MV-4-11 (cell line): Measurements from ENCODE around the gene KRTAP10-10.
"Not testable (repeated sequence)": the region's sequence is repeated elsewhere in the genome, so short reads cannot be mapped to it uniquely, and the experiment has no call there.

Experiments used
- DNase-seq: peaks from one replicate; lab custom pipeline; 2025; lab: John Stamatoyannopoulos, UW

The KRTAP10-10 gene

DNA sequence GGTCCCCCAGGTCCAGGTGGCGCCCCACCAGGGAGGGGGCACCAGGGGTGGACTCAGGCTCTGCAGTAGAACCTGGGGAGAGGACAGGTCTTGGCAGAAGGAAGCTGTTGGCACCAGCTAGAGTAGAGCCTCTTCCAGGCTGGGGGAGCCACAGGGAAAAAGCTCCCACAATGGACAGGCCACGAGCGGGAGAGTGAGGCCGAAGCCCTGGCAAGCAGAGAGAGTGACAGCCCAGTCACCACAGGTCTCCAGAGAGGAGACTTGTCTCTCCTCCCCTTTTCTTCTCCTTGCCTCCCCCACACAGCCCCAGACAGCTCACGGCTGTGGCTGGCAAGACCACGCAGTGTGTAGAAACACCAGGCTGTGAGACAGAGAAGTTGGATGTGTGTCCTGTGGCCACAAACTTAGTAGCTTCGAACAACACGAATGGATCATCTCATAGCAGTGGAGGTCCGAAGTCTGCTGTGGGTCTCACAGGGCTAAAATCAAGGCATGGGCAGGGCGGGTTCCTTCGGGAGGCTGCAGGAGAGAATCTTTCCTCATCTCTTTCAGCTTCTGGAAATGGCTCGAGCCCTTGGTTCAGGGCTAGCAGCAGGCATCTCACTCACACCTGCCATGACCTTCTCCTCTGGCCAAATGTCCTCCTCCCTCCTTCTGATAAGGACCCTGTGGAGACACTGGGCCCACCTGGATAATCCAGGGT, 14.0 kb downstream of the KRTAP10-10 start:
- DNase-seq, result peak; percentile 68

DNA sequence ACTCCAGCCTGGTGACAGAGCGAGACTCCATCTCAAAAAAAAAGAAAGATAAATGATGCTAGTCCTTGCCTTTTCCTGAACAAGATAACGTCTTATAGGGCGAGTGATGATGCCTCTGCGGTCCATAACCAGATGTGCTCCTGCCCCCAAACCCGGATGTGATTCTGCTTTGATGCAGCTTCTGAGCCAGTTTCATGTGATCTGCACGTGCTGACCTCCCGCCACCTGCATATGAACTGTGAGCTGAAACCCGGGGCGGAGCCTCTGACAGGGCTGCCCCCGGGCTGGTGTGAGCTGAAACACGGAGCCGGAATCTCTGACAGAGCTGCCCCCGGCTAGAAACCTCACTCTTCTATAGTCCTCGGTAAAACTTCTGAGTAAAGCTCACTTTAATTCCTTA, 16.0 kb downstream of the KRTAP10-10 start:
- DNase-seq, result no peak

GRCh38 chr21:44653656-44654575, 16.8 kb downstream of the KRTAP10-10 start:
- no peak for DNase-seq

GRCh38 chr21:44654576-44655175, 17.5 kb downstream of the KRTAP10-10 start, which contains the start of gene KRTAP12-4:
Gene KRTAP12-4 (minus strand): TSS chr21:44654659. CDS start chr21:44654614, 45 bp downstream.
- DNase-seq, result no peak

- DNase-seq, result no peak
Measured at GRCh38 chr21:44656868-44657267, 19.7 kb downstream of the KRTAP10-10 start.

DNA sequence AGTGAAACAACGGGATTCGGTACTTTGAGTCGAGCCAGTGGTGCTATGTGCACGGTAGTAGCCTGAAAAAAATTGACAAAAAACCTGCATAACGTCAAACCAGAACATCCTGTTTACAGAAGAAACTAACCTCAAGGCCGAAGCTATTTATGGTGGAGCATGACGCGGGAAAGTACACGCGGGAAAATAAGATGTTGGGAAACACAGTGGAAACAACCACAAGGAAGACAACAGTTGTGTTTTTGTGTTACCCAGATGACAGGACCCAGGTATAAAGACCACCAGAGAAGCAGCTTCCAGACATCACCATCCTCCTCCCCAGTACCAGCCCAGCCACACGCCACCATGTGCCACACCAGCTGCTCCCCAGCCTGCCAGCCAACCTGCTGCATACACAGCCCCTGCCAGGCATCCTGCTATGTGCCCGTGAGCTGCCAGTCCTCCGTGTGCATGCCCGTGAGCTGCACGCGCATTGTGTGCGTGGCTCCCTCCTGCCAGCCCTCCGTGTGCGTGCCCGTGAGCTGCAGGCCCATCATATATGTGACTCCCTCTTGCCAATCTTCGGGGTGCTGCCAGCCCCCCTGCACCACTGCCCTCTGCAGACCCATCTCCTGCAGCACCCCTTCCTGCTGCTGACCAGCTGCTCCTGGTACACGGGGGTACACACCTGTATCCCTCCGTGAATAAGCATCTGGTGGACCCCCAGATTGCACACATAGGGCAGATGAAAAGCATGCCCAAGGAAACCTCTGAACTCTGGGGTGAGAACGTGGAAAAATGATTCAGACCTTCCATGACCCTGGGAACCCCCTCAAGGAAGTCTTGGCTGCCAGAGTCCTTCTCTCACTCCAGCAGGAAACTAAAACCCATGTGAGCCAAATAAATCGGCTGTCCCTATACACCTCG, 20.7 kb downstream of the KRTAP10-10 start, which contains the start of gene KRTAP12-3:
KRTAP12-3 (plus strand) TSS at position 298 of the 906 bp plus-strand sequence; CDS start at position 346, 48 bp downstream.
- DNase-seq, result peak; percentile 68

DNA sequence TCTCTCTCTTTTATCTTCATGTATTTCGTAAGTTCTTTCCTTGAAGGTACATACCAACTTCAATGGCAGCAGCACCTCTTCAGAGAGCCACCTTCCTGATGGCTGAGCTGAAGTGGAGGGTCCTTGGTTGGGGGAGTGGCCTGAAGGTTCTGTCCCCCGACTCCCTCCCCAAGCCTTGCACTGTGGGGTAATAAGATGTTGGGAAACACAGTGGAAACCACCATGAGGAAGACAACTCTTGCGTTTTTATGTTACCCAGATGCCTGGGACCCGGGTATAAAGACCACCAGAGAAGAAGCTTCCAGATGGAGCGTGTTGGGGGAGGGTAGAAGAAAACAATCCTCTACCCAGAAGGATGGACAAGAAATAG, 21.4 kb downstream of the KRTAP10-10 start:
- DNase-seq, result peak; percentile 72

DNA sequence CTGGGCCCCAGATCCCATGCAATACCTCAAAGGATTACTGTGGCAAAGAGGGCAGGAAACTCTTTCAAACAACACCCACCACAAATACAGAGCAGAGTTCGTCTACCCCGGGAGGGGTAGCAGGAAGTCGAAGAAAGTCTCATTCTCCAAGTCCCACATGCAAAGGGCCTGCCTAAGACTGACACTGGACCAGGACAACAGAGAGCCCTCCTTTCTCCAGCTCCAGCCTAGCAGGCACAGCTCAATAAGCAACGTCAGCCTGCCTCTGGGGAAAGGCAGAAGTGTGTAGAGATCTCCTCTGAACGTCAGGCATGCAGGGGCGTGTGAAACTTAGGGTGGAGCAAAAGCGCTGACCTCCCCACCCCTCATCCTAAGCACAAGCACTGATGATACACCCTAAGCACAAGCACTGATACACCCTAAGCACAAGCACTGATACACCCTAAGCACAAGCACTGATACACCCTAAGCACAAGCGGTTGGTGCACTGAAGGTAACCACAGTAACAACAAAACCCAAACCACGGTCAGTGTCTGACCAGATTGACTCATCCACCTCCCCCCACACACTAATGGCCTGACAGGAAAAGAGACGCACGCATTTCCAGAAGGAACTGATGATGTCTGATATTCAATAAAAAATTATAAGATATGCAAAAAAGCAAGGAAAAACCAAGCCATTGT, 21.9 kb downstream of the KRTAP10-10 start:
- peak; percentile 72 for DNase-seq

DNA sequence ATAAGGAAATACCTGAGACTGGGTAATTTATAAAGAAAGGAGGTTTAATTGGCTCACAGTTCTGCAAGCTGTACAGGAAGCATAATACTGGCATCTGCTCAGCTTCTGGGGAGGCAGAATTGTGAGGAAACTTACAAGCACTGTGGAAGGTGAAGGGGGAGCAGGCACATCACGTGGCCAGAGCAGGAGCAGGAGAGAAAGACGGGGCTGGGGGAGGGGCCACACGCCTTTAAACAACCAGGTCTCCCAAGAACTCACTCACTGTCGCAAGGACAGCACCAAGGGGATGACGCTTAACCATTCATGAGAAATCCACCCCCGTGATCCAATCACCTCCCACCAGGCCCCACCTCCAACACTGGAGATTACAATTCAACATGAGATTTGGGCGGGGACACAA, 24.4 kb downstream of the KRTAP10-10 start:
- not testable (repeated sequence) for DNase-seq

- DNase-seq, result no peak
Measured at GRCh38 chr21:44664691-44665090, 27.5 kb downstream of the KRTAP10-10 start.

DNA sequence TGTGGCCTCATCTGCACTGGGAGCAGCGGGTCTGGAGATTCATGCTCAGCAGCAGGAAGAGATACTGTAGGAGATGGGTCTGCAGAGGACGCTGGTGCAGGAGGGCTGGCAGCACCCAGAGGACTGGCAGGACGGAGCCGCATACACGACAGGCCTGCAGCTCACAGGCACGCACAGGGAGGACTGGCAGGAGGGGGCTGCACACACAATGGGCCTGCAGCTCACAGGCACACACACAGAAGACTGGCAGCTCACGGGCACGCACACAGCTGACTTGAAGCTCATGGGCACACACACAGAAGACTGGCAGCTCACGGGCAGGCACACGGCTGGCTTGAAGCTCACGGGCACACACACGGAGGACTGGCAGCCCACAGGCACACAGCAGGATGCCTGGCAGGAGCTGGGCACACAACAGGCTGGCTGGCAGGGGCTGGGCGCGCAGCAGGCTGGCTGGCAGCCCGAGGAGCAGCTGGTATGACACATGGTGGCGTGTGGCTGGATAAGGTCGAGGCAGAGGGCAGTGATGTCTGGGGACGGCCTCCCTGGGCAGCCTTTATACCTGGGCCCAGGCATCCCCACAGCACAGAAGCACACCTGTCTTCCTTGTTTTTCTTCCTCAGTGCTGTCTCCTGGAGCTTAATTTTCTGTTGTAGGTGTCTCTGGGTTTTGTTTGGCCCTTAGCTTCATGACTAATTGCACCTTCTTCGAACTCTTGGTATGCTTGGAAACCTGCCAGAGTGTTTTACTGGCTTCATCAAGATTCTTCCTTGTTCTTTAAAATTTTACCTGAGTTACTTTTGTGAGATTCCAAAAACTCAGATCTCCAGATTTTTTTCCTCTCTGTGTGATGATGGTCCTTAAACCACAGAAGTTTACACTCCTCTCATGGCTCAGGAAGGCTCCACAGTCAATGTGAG, 29.5 kb downstream of the KRTAP10-10 start, which contains the start of gene KRTAP12-2:
KRTAP12-2 (minus strand) TSS at position 527 of the 920 bp plus-strand sequence; CDS start at position 486, 41 bp downstream.
- DNase-seq, result no peak

GRCh38 chr21:44667612-44668011, 30.5 kb downstream of the KRTAP10-10 start:
- DNase-seq, result no peak

GRCh38 chr21:44670642-44671432, 33.7 kb downstream of the KRTAP10-10 start:
- no peak for DNase-seq

DNA sequence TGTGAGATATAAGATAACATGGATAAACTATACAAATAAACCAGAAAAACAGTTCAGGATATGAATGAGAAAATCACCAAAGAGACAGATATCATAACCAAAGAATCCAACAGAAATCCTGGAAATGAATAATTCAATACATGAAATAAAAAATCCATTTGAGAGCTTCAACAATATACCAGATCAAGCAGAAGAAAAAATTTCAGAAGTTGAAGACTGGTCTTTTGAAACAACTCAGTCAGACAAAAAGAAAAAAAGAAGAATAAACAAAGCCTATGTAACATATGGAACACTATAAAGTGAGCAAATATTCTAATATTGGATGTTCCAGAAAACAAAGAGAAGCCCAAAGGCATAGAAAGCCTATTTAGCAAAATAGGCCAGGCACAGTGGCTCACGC, 34.8 kb downstream of the KRTAP10-10 start:
- no peak for DNase-seq

- DNase-seq, result no peak
Measured at GRCh38 chr21:44677881-44678280, 40.7 kb downstream of the KRTAP10-10 start.

- no peak for DNase-seq
Measured at GRCh38 chr21:44681152-44681551, 44.0 kb downstream of the KRTAP10-10 start.

DNA sequence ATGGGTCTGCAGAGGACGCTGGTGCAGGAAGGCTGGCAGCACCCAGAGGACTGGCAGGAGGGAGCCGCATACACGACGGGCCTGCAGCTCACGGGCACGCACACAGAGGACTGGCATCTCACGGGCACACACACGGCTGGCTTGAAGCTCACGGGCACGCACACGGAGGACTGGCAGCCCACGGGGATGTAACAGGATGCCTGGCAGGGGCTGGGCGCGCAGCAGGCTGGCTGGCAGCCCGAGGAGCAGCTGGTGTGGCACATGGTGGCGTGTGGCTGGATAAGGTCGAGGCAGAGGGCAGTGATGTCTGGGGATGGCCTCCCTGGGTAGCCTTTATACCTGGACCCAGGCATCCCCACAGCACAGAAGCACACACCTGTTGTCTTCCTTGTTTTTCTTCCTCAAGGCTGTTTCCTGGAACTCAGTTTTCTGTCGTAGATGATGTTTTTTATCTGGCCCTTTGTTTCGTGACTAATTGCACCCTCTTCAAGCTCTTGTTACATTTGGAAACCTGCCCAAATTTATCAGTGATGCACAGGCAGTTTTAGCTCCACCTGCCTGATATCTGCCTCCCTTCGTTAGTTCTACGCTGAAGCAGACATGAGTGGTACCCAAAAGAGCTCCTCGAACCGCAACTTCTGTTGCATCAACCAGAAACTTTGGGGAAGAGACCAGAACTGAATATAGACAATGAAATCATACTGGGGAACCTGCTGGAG, 44.9 kb downstream of the KRTAP10-10 start, which contains the start of gene KRTAP12-1:
KRTAP12-1 (minus strand) TSS at position 303 of the 719 bp plus-strand sequence; CDS start at position 263, 40 bp downstream.
- DNase-seq, result no peak
